Caco-2 (cell line): Measurements from ENCODE around the gene NOS1AP. TPM values are rescaled to one million over a fixed set of nuclear protein-coding genes. Genes with fewer than 3 reads are reported as not detected.

ENCODE experiments used
- BruUV-seq: library from RNA; stranded (reverse); fragments of 400-500 nt; replicated peaks from 2 replicates; lab custom pipeline; 2021; lab: Mats Ljungman, UMichigan
- CTCF ChIA-PET: fragments of 300-600 bp; sonication (Branson Sonifier 250); formaldehyde crosslinking; loops from one replicate; lab custom pipeline; 2022; ENCODE audit warnings: antibody characterized with exemption; lab: Charles Lee
- POLR2A ChIA-PET: fragments of 300-600 bp; sonication (Branson Sonifier 250); formaldehyde crosslinking; loops from one replicate; lab custom pipeline; 2022; ENCODE audit warnings: antibody characterized with exemption; lab: Charles Lee
- DNase-seq, 2 experiments: peaks; one replicate each; pipeline versions ENCODE4 v3.0.0 to v3.0.0-alpha.2; 2020 to 2022
- H3K27me3 ChIP-seq: replicated peaks from 2 replicates; pipeline ENCODE4 v1.6.0; 2011; ENCODE audit warnings: low read length; ENCODE audit not compliant: control insufficient read depth, insufficient read depth
- H3K36me3 ChIP-seq: 2 replicates; pipeline ENCODE4 v1.5.1; 2011; ENCODE audit warnings: low read length; ENCODE audit not compliant: control insufficient read depth, insufficient read depth
- H3K4me1 ChIP-seq: fragments of 250-450 bp; sonication (Bioruptor Pico); 2 replicates; pipeline ENCODE4 v1.5.1; 2020; ENCODE audit warnings: mild to moderate bottlenecking
- H3K4me3 ChIP-seq: 2 replicates; pipeline ENCODE4 v1.5.1; 2011; ENCODE audit warnings: low read depth, mild to moderate bottlenecking, control low read depth, low read length
- H3K9me3 ChIP-seq: fragments of 250-450 bp; sonication (Bioruptor Pico); 2 replicates; pipeline ENCODE4 v1.5.1; 2020; ENCODE audit warnings: mild to moderate bottlenecking, moderate library complexity
- H3K27ac Mint-ChIP-seq: one replicate; pipeline ENCODE4 v1.8.0; 2022; ENCODE audit warnings: mixed read lengths; ENCODE audit not compliant: unreplicated experiment
- H3K27me3 Mint-ChIP-seq: one replicate; pipeline ENCODE4 v1.8.0; 2022; ENCODE audit warnings: mixed read lengths; ENCODE audit not compliant: insufficient read depth, unreplicated experiment
- H3K36me3 Mint-ChIP-seq: one replicate; pipeline ENCODE4 v1.8.0; 2022; ENCODE audit warnings: mild to moderate bottlenecking, mixed read lengths; ENCODE audit not compliant: insufficient read depth, unreplicated experiment
- H3K4me1 Mint-ChIP-seq: one replicate; pipeline ENCODE4 v1.8.0; 2022; ENCODE audit warnings: low read depth, mixed read lengths; ENCODE audit not compliant: unreplicated experiment
- H3K4me3 Mint-ChIP-seq: one replicate; pipeline ENCODE4 v1.8.0; 2022; ENCODE audit warnings: mild to moderate bottlenecking, moderate library complexity, mixed read lengths; ENCODE audit not compliant: unreplicated experiment
- H3K9me3 Mint-ChIP-seq: one replicate; pipeline ENCODE4 v1.8.0; 2022; ENCODE audit warnings: mixed read lengths; ENCODE audit not compliant: unreplicated experiment
- CTCF ChIP-seq, 2 experiments: fragments of 200-600 bp in 1 of 2; IDR thresholded peaks; 1 replicate in 1 of 2; 2 replicates in 1 of 2; pipeline versions ENCODE4 v1.5.1 to v1.8.0; 2011 to 2022; ENCODE audit warnings: antibody characterized with exemption in 1 of 2, control low read depth in 1 of 2, inconsistent platforms in 1 of 2, low read depth in 1 of 2, low read length in 1 of 2, mild to moderate bottlenecking in 1 of 2, moderate library complexity in 1 of 2; ENCODE audit not compliant: insufficient read depth in 1 of 2, severe bottlenecking in 1 of 2, unreplicated experiment in 1 of 2
- intact Hi-C: fragments of 100-400 bp; cut with micrococcal nuclease; formaldehyde crosslinking; loops from one replicate; pipeline ENCODE4 v1.10.0; 2022; ENCODE audit not compliant: unreplicated experiment
- total RNA-seq: library from RNA; stranded (reverse); gene quantifications from 2 replicates; pipeline ENCODE4 v1.2.3, GENCODE V29; 2022

Gene NOS1AP
- total RNA-seq, 1 experiment from 2014 or later = 5.5 TPM

- Mint-ChIP-seq H3K9me3 (peaks cover 10% of the 10 kb centered on the region), H3K4me3 (no peak overlapping the region), H3K4me1 (peaks cover 4% of the 10 kb centered on the region), H3K27ac (no peak overlapping the region), H3K27me3 (no peaks in the 10 kb centered on the region), H3K36me3 (no peaks in the 10 kb centered on the region)
- intact Hi-C loops = no loop called here
- no peak for TF ChIP-seq CTCF (IDR thresholded peaks at IDR 0.05; ENCODE audit: insufficient read depth in 1 of 2, low read depth in 1 of 2, low read length in 1 of 2, severe bottlenecking in 1 of 2, unreplicated experiment in 1 of 2)
- H3K4me3 ChIP-seq = no peak overlapping the region
- peaks cover 5% of the 10 kb centered on the region; the same call in 1 of the 2 replicates for H3K9me3 ChIP-seq
- BruUV-seq = no TSS peak
- H3K4me1 ChIP-seq = no peaks in the 10 kb centered on the region
- CTCF ChIA-PET = no interaction called here
- POLR2A ChIA-PET = no interaction called here
- H3K36me3 ChIP-seq = no peaks in the 10 kb centered on the region
- no peaks in the 10 kb centered on the region for H3K27me3 ChIP-seq
- DNase-seq = no peak
Measured at GRCh38 chr1:162259894-162260455, 190.5 kb downstream of the NOS1AP start.

GRCh38 chr1:162264108-162264507 lies 194.6 kb downstream of the NOS1AP start:
- H3K4me1 ChIP-seq = no peaks in the 10 kb centered on the region
- no peaks in the 10 kb centered on the region for H3K36me3 ChIP-seq
- Mint-ChIP-seq H3K27me3 (no peaks in the 10 kb centered on the region), H3K36me3 (no peaks in the 10 kb centered on the region), H3K9me3 (no peaks in the 10 kb centered on the region), H3K4me3 (no peak overlapping the region), H3K27ac (no peak overlapping the region), H3K4me1 (no peaks in the 10 kb centered on the region)
- ChIA-PET POLR2A (no interaction called here), CTCF (no interaction called here)
- DNase-seq = no peak
- intact Hi-C loops = no loop called here
- H3K27me3 ChIP-seq = no peaks in the 10 kb centered on the region
- TF ChIP-seq CTCF (IDR thresholded peaks at IDR 0.05; ENCODE audit: insufficient read depth in 1 of 2, low read depth in 1 of 2, low read length in 1 of 2, severe bottlenecking in 1 of 2, unreplicated experiment in 1 of 2) = no peak
- no TSS peak for BruUV-seq
- H3K9me3 ChIP-seq = peaks cover 5% of the 10 kb centered on the region; the same call in 1 of the 2 replicates
- H3K4me3 ChIP-seq = no peak overlapping the region

- no peaks in the 10 kb centered on the region for H3K27me3 Mint-ChIP-seq
- CTCF ChIA-PET = no interaction called here
- no peaks in the 10 kb centered on the region for H3K4me1 Mint-ChIP-seq
- H3K27ac Mint-ChIP-seq = no peak overlapping the region
- H3K36me3 Mint-ChIP-seq = no peaks in the 10 kb centered on the region
- Histone ChIP-seq H3K27me3 (no peaks in the 10 kb centered on the region), H3K4me1 (no peaks in the 10 kb centered on the region), H3K9me3 (no peaks in the 10 kb centered on the region), H3K4me3 (no peak overlapping the region), H3K36me3 (no peaks in the 10 kb centered on the region)
- no peaks in the 10 kb centered on the region for H3K9me3 Mint-ChIP-seq
- TF ChIP-seq CTCF (IDR thresholded peaks at IDR 0.05; ENCODE audit: insufficient read depth in 1 of 2, low read depth in 1 of 2, low read length in 1 of 2, severe bottlenecking in 1 of 2, unreplicated experiment in 1 of 2) = no peak
- no peak for DNase-seq
- no peak overlapping the region for H3K4me3 Mint-ChIP-seq
- intact Hi-C loops = no loop called here
- no TSS peak for BruUV-seq
- POLR2A ChIA-PET = no interaction called here
Measured at GRCh38 chr1:162265983-162266382, 196.5 kb downstream of the NOS1AP start.
